Stomach smooth muscle (tissue), 2 donors: ENCODE measurements around the gene NCOA4.
"Not testable (repeated sequence)": the region's sequence is repeated elsewhere in the genome, so short reads cannot be mapped to it uniquely, and the experiment has no call there.

Experiments used
- H3K27ac ChIP-seq: one replicate; pipeline ENCODE4 v1.7.0; 2013; ENCODE audit warnings: mild to moderate bottlenecking, low read length, inconsistent platforms
- H3K27me3 ChIP-seq, 2 donors: one replicate each; pipeline ENCODE4 v1.7.0; 2013; ENCODE audit warnings: low read length in 2 of 2; ENCODE audit not compliant: insufficient read depth in 2 of 2, control insufficient read depth in 1 of 2
- H3K36me3 ChIP-seq, 2 donors: one replicate each; pipeline ENCODE4 v1.7.0; 2013; ENCODE audit warnings: low read length in 2 of 2; ENCODE audit not compliant: control insufficient read depth in 2 of 2, insufficient read depth in 2 of 2
- H3K4me1 ChIP-seq: one replicate; pipeline ENCODE4 v1.7.0; 2013; ENCODE audit warnings: low read length; ENCODE audit not compliant: control insufficient read depth, insufficient read depth
- H3K4me3 ChIP-seq, 2 donors: one replicate each; pipeline ENCODE4 v1.7.0; 2013; ENCODE audit warnings: low read length in 2 of 2
- H3K9ac ChIP-seq, 2 donors: one replicate each; pipeline ENCODE4 v1.7.0; 2013; ENCODE audit warnings: low read length in 2 of 2, mild to moderate bottlenecking in 1 of 2
- H3K9me3 ChIP-seq, 2 donors: one replicate each; pipeline ENCODE4 v1.7.0; 2013; ENCODE audit warnings: low read length in 2 of 2; ENCODE audit not compliant: control insufficient read depth in 2 of 2
- donor health status: healthy.
- donor health status: Pancreatic carcinoma.

NCOA4 gene

DNA sequence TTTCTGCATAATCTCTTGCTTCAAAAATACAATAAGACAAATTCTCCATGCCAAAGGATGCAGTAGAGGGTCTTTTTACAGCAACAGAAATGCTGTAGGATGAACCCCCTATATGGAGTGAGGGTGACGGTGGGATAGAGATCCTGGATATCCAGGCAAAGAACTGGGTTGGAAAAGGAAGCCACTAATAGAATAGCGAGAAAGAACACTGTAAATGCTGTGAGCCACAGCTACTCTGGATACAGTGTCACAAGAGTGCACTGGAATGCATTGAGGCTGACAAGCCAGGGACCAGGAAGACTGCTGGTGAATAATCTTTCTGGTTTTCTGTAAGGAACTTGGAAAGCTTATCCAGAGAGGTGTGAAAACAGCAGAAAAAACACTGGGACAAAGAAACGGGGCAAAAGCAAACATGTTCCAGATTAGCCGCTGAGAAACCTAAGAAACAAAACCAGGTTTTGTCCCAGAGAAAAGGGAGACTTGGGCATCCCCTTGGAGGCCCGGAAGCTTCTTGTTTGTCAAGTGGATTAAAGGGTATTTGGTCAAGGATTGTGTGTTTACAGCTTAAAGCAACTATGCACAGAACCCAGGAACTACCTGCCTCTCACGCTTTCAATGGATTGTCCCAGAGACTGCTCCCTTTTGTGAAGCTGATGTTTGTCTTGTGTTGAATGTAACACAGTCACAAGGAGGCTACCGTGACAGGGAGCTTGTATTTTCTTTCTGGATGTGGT, 21.8 kb upstream of the NCOA4 start:
- Histone ChIP-seq H3K27ac (no peak overlapping the region), H3K27me3 (peaks cover 2 to 3% of the 10 kb centered on the region in 2 donors), H3K4me1 (no peaks in the 10 kb centered on the region), H3K9me3 (no peaks in the 10 kb centered on the region), H3K36me3 (no peaks in the 10 kb centered on the region), H3K9ac (no peak overlapping the region), H3K4me3 (no peak overlapping the region)

DNA sequence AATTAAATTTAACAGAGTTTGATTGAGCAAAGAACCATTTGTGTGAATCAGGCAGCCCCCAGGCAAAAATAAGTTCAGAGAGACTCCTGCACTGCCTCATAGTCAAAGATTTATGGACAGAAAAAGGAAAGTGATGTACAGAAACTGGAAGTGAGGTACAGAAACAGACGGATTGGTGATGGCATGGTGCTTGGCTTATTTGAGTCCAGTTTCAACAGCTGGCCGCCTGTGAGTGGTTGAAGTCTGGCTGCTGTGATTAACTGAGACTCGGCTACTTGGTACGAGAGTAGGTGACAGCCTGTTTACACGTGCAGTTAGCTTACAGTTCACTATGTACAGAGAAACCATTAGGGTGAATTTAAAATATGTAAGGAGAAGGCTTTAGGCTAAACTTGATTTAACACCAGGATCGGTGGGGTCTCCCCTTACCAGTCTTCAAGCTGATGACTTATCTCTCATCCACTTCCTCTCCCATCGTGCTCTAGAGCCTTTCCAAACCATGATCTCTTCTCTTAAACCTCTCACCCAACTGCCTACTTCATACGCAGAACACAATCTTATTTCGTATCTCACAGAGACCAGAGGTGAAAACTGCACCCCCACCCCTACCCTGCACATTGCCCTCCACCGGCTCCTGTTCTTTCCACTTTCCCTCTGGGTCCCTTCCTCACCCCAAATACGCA, 20.7 kb upstream of the NCOA4 start:
- no peaks in the 10 kb centered on the region for H3K9me3 ChIP-seq
- H3K27me3 ChIP-seq, result peaks cover 2 to 3% of the 10 kb centered on the region in 2 donors
- no peaks in the 10 kb centered on the region for H3K4me1 ChIP-seq
- H3K4me3 ChIP-seq, result no peak overlapping the region
- H3K9ac ChIP-seq, result no peak overlapping the region
- H3K27ac ChIP-seq, result no peak overlapping the region
- no peaks in the 10 kb centered on the region for H3K36me3 ChIP-seq

DNA sequence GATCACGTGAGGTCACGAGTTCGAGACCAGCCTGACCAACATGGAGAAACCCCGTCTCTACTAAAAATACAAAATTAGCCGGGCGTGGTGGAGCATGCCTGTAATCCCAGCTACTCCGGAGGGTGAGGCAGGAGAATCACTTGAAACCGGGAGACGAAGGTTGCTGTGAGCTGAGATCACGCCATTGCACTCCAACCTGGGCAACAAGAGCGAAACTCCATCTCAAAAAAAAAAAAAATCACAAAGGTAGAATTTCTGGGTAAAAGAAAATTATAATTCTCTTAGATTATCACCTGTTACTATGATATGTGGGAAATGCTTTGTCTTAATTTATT, 19.0 kb upstream of the NCOA4 start:
- H3K36me3 ChIP-seq, H3K27me3 ChIP-seq: not testable (repeated sequence)

DNA sequence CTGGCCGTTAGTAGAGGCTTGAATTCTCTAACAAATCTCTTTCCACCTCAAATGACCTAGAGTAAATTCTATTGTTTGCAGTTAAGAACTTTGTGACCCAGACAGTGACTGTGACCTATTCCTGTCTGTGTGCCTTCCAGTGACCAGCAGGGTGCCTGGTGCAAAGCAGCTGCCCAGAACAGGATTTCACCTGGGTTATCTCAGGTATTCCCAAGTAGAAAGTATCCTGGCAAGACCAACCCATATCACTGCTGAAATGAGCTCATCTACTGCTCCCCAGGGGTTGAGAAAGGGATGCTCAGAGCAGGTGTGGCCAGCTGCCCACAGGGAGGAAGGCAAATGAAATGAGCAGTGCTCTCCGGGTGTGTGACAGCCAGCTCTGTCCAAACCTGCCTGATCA, 17.7 kb upstream of the NCOA4 start:
- no peak overlapping the region for H3K27ac ChIP-seq
- H3K9ac ChIP-seq, result no peak overlapping the region
- H3K4me1 ChIP-seq, result no peaks in the 10 kb centered on the region
- H3K4me3 ChIP-seq, result no peak overlapping the region
- no peaks in the 10 kb centered on the region for H3K9me3 ChIP-seq
- H3K27me3 ChIP-seq, result peaks cover 2 to 3% of the 10 kb centered on the region in 2 donors
- H3K36me3 ChIP-seq, result no peaks in the 10 kb centered on the region

More for the DNA sequence above, 19.0 kb upstream of the NCOA4 start:
- H3K4me1 ChIP-seq, H3K4me3 ChIP-seq, H3K9ac ChIP-seq, H3K9me3 ChIP-seq, H3K27ac ChIP-seq: not testable (repeated sequence)

DNA sequence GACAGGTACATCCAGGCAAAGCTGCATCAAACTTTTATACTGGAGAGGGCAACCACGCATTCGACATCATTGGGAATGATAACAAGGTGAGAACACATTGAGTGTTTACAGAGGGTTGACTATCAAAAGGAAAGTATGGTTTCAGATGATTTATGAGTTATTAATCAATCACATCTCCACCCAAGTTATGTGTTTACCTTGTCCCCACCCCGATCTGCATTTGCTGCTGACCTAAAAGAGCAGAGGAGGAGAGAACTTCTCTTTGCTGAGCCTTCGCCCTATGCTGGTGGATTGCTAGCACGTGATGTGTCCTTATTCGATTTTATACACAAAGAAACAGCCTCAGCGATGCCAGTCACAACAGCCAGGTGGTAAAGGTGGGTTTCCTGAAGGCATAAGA, 15.8 kb upstream of the NCOA4 start, which contains the start of gene MSMB:
MSMB (minus strand) TSS at position 9 of the 400 bp plus-strand sequence. CDS start 32 bp downstream, outside the sequence.
- peaks cover 2 to 3% of the 10 kb centered on the region in 2 donors for H3K27me3 ChIP-seq
- H3K27ac ChIP-seq, result no peak within 1 kb of the TSS
- H3K36me3 ChIP-seq, result no peaks in the 10 kb centered on the region
- no peaks in the 10 kb centered on the region for H3K9me3 ChIP-seq
- H3K4me1 ChIP-seq, result no peaks in the 10 kb centered on the region
- H3K4me3 ChIP-seq, result no peak within 1 kb of the TSS
- H3K9ac ChIP-seq, result no peak within 1 kb of the TSS

DNA sequence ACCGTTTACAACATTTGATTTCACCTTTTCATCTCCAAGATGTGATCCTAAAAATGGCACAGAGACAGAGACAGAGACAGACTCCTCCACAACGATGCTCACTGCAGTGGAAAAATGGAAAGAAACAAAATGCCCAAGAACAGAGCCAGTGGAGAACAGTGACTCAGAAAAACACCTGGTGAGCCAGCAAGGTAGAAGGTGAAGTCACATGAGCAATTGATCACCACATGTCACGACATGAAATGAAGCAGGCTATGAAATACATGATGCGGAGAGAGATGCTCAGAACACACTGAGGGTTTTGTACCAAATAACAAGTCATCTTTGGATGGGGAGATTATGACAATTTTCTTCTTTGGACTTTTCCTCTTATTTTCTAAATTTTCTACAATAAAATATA, 12.1 kb upstream of the NCOA4 start:
- Histone ChIP-seq H3K27ac (no peak overlapping the region), H3K27me3 (peaks cover 0 to 2% of the 10 kb centered on the region in 2 donors), H3K9ac (no peak overlapping the region), H3K36me3 (no peaks in the 10 kb centered on the region), H3K9me3 (no peaks in the 10 kb centered on the region), H3K4me3 (no peak overlapping the region), H3K4me1 (no peaks in the 10 kb centered on the region)

DNA sequence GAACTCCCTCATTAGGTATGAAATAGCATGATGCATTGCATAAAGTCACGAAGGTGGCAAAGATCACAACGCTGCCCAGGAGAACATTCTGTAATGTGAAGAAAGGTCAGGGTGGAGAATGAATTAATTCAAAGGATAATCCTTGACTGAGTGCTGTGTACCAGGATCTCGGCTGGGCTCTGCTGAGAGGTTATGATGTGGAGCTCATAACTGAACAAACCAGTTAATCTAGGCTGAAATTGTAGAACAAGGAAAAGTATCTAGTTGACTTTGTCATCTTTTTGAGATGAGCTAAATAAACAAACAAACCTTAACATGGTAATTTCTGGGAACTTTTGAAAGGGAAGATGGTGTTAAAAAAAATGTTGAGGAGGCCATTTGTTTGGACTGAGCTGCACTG, 9.6 kb upstream of the NCOA4 start:
- Histone ChIP-seq H3K9me3 (no peaks in the 10 kb centered on the region), H3K36me3 (no peaks in the 10 kb centered on the region), H3K9ac (no peak overlapping the region), H3K27me3 (peaks cover 0 to 2% of the 10 kb centered on the region in 2 donors), H3K4me1 (no peaks in the 10 kb centered on the region), H3K27ac (no peak overlapping the region), H3K4me3 (no peak overlapping the region)

DNA sequence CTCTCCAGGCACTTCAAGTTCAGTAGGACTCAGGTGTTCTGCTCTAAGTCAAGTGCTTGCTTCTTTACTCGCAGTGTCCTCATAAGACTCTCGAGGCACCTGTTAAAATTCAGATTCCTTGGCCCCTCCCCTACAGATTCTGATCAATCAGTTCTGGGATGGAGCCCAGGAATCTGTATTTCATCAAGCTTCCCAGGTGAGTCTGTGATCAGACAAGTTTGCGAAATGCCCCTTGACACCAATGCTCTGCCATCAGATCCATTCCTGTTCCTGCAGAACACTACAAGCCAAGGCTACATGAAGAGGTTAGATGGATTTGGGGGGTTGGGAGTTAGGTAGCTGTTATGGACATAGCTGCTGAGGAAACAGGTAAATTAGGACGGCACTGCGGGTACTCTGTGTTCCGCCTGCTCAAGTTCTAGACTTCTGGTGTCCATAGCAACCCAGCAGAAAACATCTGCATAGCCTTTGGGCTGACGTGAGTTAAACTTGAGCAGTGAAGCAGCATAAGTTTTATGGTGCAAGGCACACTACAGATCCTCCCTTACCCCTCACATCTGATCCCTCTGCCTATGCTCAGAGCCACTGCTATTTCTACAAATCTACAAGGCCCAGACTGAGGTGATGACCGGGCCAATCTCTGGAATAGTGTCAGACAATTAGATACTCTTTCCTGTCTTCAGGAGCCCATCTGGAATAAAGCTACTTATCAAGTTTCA, 6.8 kb upstream of the NCOA4 start:
- no peaks in the 10 kb centered on the region for H3K4me1 ChIP-seq
- H3K27ac ChIP-seq, result no peak overlapping the region
- no peak overlapping the region for H3K4me3 ChIP-seq
- peaks cover 0 to 2% of the 10 kb centered on the region in 2 donors for H3K27me3 ChIP-seq
- no peaks in the 10 kb centered on the region for H3K36me3 ChIP-seq
- H3K9ac ChIP-seq, result no peak overlapping the region
- H3K9me3 ChIP-seq, result no peaks in the 10 kb centered on the region

DNA sequence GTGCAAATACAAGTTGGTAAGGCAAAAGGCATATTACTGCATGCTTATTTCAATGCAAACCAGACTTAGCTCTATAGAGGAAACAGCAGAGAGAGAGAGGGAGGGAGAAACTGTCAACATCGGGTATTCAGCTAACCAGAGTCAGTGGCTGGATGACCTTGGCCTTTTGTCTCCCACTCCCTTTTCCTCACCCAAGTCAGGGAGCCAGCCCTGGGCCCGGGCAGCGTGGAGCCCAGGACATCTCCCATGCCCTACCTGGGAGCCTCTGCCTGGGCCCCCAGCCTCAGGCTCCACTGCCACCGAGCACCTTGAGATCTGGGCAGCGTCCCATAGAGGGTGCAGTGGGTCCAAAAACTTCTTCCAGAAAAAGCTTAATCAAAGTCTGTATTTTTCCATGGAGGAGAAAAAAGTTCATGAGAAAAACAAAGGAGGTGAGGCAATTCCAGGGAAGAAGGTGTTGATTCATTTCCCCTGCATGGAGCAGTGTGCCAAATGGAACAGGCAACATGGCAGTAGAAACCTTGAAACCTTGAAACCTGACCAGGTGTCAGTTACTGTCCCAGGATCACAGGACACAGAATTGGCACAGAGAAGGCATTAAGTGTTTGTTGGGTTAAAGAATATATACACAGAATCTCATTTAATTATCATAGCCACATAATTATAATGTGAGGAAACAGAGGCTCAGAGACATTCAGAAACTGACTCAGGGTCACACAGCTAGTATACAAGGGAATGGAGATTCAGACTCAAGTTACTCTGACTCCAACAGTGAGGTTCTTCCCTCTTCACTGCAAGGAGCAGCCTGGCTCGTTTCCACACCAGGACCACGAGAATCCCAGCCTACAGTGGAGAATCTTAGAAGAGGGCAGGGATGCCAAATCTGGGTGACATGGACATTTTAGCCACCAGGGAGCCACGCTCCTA, 5.8 kb upstream of the NCOA4 start:
- Histone ChIP-seq H3K9me3 (no peaks in the 10 kb centered on the region), H3K9ac (no peak overlapping the region), H3K36me3 (no peaks in the 10 kb centered on the region), H3K27me3 (peaks cover 0 to 2% of the 10 kb centered on the region in 2 donors), H3K4me1 (no peaks in the 10 kb centered on the region), H3K27ac (no peak overlapping the region), H3K4me3 (no peak overlapping the region)

DNA sequence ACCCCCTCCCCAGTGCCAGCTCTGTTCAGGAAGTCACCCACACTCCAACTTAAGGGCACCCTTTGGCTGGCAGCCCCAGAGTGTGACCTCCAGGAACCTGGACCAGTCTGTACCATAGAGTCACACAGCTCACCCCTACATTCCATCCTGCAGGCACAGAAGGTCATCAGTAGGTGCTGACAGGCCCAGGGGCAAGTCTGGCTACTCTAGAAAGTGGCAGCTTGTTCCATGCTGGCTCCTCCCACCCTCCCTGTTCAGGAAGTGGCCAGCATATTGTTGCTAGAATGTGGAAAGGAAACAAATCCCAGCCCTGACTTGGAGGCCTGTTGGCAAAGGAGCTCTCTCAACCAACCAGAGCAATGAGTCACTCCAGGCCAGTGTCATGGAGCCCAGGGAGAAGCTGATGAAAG, 3.2 kb upstream of the NCOA4 start:
- H3K27me3 ChIP-seq, result peaks cover 0 to 2% of the 10 kb centered on the region in 2 donors
- H3K36me3 ChIP-seq, result no peaks in the 10 kb centered on the region
- no peak overlapping the region for H3K9ac ChIP-seq
- H3K27ac ChIP-seq, result no peak overlapping the region
- peaks cover 17% of the 10 kb centered on the region for H3K4me1 ChIP-seq
- no peak overlapping the region for H3K4me3 ChIP-seq
- no peaks in the 10 kb centered on the region for H3K9me3 ChIP-seq
